Measurements from ENCODE around the gene COBLL1.

The COBLL1 gene

GRCh38 chr2:164675687-164676086 is 165.9 kb downstream of the COBLL1 start:
- no peak for DNase-seq

- no peak for DNase-seq
These were observed 166.6 kb downstream of the COBLL1 start for GRCh38 chr2:164675027-164675426.

DNA sequence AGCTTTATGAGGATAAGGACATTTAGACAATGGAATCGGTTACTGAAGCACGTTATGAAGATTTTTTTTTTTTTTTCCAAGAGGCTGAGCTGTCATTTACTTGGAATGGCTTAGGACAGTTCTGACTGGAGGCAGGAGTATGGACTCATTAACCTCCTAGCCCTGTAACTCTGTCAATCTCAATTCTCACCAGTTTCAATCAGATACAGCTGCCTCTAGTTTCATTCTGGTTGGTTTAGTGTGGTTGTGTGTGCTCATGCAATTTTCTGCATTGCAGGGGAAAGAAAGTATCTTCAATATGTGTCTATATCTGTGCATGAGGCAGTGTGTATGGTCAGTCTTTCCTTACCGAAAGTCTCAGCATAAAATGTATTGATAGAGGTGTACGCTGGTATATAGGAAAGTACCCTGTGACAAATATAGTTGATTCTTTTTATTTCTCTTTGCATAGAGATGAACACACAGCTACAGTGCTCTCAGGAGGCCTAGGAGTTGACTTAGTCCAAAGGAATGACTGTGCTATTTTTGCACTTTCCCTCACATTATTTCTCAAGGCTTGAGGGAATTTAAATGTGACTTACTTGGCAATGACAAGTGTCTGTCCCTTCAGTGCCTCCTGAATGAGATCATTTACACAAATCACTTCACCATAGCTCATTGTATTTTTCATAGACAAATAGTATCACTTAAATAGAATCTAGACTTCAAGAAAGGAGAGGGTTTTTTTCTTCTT is 169.8 kb downstream of the COBLL1 start:
- no peak for DNase-seq

GRCh38 chr2:164669291-164669690 is 172.3 kb downstream of the COBLL1 start:
- no peak for DNase-seq

GRCh38 chr2:164667566-164667965 is 174.1 kb downstream of the COBLL1 start:
- no peak for DNase-seq

DNA sequence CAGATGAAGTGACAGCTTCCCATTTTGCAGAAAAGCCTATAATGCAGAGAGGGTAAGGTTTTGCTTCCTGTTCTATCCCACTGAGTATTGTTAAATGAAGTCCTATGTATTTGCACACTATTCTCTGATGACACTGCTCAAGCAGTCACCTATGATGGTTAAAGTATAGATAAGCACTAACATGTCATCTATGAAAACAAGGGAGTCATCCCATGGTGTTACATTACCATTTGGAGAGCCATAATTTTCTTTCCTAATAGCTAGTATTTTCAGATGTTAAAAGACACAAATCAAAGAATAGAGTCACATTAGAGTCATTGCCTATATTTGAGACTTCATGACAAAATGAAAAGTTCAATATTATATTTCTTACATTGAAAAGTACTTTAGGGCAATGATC is 177.6 kb downstream of the COBLL1 start:
- DNase-seq = no peak

DNA sequence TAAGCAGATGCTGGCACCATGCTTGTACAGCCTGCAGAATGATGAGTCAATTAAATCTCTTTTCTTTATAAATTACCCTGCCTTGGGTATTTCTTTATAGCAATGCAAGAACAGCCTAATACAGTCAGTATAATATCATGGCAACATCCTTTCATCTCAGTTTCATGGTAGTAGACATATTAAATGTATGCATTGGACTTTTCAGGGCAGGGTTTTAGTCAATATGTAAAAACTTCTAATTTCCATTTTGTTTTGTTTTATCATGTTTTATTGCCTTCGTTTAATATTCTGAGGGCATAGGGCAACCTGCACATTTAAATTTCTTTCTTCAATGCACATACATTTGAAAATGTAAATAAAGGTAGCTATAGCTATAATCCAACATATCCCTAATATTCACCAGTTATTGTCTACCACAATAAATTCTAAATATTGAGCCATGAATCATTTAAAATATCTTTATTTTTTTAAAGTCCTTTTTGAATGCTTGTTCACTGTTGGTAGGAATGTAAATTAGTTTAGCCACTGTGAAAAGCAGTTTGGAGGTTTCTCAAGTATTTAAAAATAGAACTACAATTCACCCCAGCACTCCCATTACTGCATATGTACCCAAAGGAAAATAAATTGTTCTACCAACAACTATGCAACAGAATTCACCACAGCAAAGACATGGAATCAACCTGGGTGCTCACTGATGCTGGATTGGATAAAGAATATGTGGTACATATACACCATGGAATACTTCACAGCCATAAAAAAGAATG is 178.6 kb downstream of the COBLL1 start:
- no peak for DNase-seq

GRCh38 chr2:164662066-164662465 is 179.6 kb downstream of the COBLL1 start:
- DNase-seq = no peak

GRCh38 chr2:164661349-164661748 is 180.3 kb downstream of the COBLL1 start:
- peak in 1 of 4 experiments; percentile 2 for DNase-seq

DNA sequence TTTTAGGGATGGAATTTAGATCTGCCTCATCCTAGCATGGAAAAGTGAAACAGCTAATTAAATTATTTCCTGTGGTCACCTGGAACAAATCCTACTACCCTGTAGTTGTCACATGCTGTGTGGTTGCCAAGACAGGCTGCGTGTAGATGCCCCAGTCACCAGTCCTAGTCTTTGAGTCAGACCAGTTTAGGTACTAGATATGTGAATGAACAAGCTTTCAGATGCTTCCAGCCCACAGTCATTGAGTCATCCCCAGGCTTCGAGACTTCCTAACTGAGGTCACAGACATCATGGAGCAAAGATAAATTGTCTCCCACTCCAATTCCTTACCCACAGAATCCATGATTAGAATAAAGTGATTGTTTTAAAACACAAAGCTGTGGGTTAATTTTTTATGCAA is 184.5 kb downstream of the COBLL1 start:
- DNase-seq = no peak

GRCh38 chr2:164655750-164656149 is 185.9 kb downstream of the COBLL1 start:
- DNase-seq = no peak

- DNase-seq = no peak
These were observed 186.3 kb downstream of the COBLL1 start for GRCh38 chr2:164655336-164655735.

DNA sequence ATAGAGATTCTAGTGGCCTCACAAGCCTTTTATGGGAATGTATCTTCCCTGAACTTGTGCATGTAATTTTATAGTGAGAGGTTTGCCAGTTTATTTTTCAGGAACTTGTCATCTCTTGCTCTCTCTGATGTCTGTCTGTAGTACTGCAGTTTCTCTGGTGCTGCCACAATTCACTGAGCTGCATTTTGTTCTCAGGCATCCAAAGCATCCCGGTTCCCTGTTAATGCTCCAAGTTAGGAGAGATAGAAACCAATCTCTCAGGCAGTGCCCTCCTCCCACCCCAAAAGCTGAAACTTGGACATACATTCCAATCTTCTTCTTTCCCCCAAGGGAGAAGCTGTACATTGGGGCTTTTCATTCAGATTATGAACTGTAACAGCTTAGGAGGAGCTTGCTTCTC is 190.3 kb downstream of the COBLL1 start:
- DNase-seq = no peak

GRCh38 chr2:164644036-164644700 is 197.5 kb downstream of the COBLL1 start:
- DNase-seq = no peak

DNA sequence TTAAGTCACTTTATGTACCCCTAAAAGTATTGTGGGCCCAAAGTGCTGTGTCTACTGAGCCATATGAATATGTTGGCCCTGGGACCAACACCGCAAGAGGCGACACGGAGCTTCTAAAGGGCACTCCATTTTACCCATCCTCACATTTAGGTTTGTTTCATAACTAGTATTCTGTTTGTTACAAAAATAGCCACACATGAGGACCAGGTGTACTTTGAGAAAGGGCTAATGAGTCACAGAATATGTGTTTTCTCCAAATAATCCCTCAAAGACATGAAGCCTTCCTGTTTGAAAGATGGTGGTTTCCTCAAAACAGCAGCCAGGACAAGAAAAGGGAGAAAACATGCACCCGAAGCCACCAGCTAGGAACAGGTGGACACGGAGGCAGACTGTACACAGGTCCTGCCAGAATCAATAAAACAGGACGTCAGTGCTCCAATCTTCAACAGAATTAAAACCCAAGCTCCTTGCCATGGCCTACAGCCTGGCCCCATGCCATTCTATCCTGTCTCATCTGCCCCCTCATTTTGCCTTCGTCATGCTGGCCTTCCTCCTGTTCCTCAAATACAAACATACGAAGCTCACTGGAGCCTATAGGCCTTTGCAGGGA is 198.6 kb downstream of the COBLL1 start:
- no peak for DNase-seq

DNA sequence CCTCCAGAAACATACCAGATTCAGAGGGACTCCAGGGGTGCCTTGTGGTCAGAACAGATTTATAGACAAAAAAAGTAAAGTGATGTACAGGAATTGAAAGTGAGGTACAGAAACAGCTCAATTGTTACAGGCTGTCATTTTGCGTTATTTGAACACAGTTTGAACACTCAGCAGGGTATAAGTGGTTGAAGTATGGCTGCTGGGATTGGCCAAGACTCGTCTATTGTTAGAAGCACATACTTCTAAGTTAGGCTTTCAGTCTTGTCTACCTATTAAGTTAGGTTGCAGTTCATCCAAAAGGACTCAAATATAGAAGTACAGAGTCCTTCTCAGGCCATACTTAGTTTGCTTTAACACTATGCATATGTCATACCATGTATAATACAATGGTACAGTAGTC is 199.4 kb downstream of the COBLL1 start:
- no peak for DNase-seq
